VCaP (cell line): ENCODE data around the gene CEP57L1.
"Not testable (repeated sequence)": the region's sequence is repeated elsewhere in the genome, so short reads cannot be mapped to it uniquely, and the experiment has no call there.

Experiments used
- H3K27ac ChIP-seq: fragments of 450-650 bp; 2 replicates; pipeline ENCODE4 v1.5.1; 2017
- CTCF ChIP-seq: fragments of 450-650 bp; conservative IDR thresholded peaks from 2 replicates; pipeline ENCODE4 v1.5.1; 2017; ENCODE audit warnings: mild to moderate bottlenecking, moderate library complexity

The CEP57L1 gene

GRCh38 chr6:109183109-109183650 is 87.9 kb downstream of the CEP57L1 start:
- TF ChIP-seq CTCF = peak; percentile 27; the same call in 1 of the 2 replicates
- no peak overlapping the region; the same call in 1 of the 2 replicates for H3K27ac ChIP-seq

- no peak overlapping the region for H3K27ac ChIP-seq
- no peak for TF ChIP-seq CTCF
Measured at GRCh38 chr6:109184638-109185037, 89.3 kb downstream of the CEP57L1 start.

- H3K27ac ChIP-seq = no peak overlapping the region
- no peak for TF ChIP-seq CTCF
Measured at GRCh38 chr6:109186012-109186411, 90.7 kb downstream of the CEP57L1 start.

- peak; percentile 91 for TF ChIP-seq CTCF
- peak overlapping the region; percentile 24 for H3K27ac ChIP-seq
Measured at GRCh38 chr6:109187399-109188114, 92.2 kb downstream of the CEP57L1 start.

GRCh38 chr6:109188115-109188411 is 92.8 kb downstream of the CEP57L1 start:
- peak overlapping the region; percentile 24; the same call in 1 of the 2 replicates for H3K27ac ChIP-seq

GRCh38 chr6:109191368-109191767 is 96.1 kb downstream of the CEP57L1 start:
- not testable (repeated sequence) for H3K27ac ChIP-seq

More at GRCh38 chr6:109188115-109188411, 92.8 kb downstream of the CEP57L1 start:
- peak; percentile 60 for TF ChIP-seq CTCF

- TF ChIP-seq CTCF = no peak
- H3K27ac ChIP-seq = no peak overlapping the region
Measured at GRCh38 chr6:109192865-109193264, 97.6 kb downstream of the CEP57L1 start.

GRCh38 chr6:109194880-109195279 is 99.6 kb downstream of the CEP57L1 start:
- H3K27ac ChIP-seq = no peak overlapping the region; the same call in 1 of the 2 replicates
- no peak for TF ChIP-seq CTCF
